Tibial artery (tissue), 4 donors: ENCODE measurements around the gene OBSCN.
A peak's percentile ranks its signal among the peaks of the same experiment; 100 is the strongest.

Experiments used
- DNase-seq, 2 donors: peaks; one replicate each; pipeline ENCODE4 v3.0.0-alpha.2; 2019
- H3K27ac ChIP-seq, 2 donors: fragments of 200-600 bp; sonication (generic) in 1 of 2; 1 replicate in 1 of 2; 2 replicates in 1 of 2; pipeline ENCODE4 v1.5.1; 2018 to 2019; ENCODE audit warnings: mild to moderate bottlenecking in 1 of 2
- H3K27me3 ChIP-seq, 2 donors: fragments of 200-600 bp; sonication (generic) in 1 of 2; one replicate each; pipeline versions ENCODE4 v1.5.1 to v1.6.0; 2016 to 2019
- H3K36me3 ChIP-seq, 3 donors: fragments of 200-600 bp; sonication (generic) in 2 of 3; one replicate each; pipeline ENCODE4 v1.5.1; 2016 to 2019; ENCODE audit warnings: mild to moderate bottlenecking in 2 of 3
- H3K4me1 ChIP-seq, 4 donors: fragments of 200-600 bp; sonication (generic) in 2 of 4; 1 replicate in 3 of 4; 2 replicates in 1 of 4; pipeline ENCODE4 v1.5.1; 2016 to 2019
- H3K4me3 ChIP-seq, 2 donors: fragments of 200-600 bp; sonication (generic) in 1 of 2; 1 replicate in 1 of 2; 2 replicates in 1 of 2; pipeline ENCODE4 v1.5.1; 2018 to 2019; ENCODE audit warnings: mild to moderate bottlenecking in 2 of 2
- H3K9me3 ChIP-seq, 3 donors: fragments of 200-600 bp; sonication (generic) in 1 of 3; one replicate each; pipeline ENCODE4 v1.5.1; 2016 to 2019
- CTCF ChIP-seq, 2 experiments: fragments of 200-600 bp in 1 of 2; fragments of 450-650 bp in 1 of 2; IDR thresholded peaks; one replicate each; pipeline ENCODE4 v1.5.1; 2017 to 2019; ENCODE audit warnings: antibody characterized with exemption in 2 of 2, mild to moderate bottlenecking in 1 of 2, moderate library complexity in 1 of 2
- intact Hi-C: fragments of 100-400 bp; cut with DNase I; formaldehyde crosslinking; loops from one replicate; pipeline ENCODE4 v1.15.0; 2023; ENCODE audit warnings: low total_unique reads

The OBSCN gene

GRCh38 chr1:228277491-228278431, 69.9 kb downstream of the OBSCN start:
- intact Hi-C loops = loop anchor here (10.0 kb wide), 1 partner anchor 103 kb away; no protein-coding TSS in a partner anchor
- DNase-seq = no peak

DNA sequence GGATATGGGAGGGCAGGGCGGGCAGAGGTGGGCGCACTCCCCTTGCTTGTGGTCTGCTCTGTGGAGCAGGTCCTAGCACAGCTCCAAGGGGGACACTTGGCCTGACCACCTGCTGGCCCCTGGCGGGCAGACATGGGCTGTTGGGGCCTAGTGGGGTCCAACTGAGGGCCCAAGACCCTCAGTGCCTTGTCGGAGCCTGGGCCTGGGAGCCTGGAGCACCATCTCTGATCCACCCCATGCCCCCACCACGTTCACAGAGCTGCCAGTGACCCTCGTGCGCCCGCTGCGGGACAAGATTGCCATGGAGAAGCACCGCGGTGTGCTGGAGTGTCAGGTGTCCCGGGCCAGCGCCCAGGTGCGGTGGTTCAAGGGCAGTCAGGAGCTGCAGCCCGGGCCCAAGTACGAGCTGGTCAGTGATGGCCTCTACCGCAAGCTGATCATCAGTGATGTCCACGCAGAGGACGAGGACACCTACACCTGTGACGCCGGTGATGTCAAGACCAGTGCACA, 70.6 kb downstream of the OBSCN start:
- TF ChIP-seq CTCF (IDR thresholded peaks at IDR 0.05) = no peak
- Histone ChIP-seq H3K36me3 (peaks cover 0 to 55% (median 0%) of the 10 kb centered on the region in 3 donors), H3K9me3 (no peaks in the 10 kb centered on the region), H3K4me3 (no peak overlapping the region), H3K4me1 (peaks cover 0 to 25% (median 11%) of the 10 kb centered on the region in 4 donors), H3K27ac (no peak overlapping the region), H3K27me3 (no peaks in the 10 kb centered on the region)
- DNase-seq = peak in 1 of 2 donors; percentile 65
- intact Hi-C loops = loop anchor here (10.0 kb wide), 1 partner anchor 104 kb away; no protein-coding TSS in a partner anchor

More at GRCh38 chr1:228277491-228278431, 69.9 kb downstream of the OBSCN start:
- Histone ChIP-seq H3K36me3 (peaks cover 0 to 48% (median 0%) of the 10 kb centered on the region in 3 donors), H3K27ac (no peak overlapping the region), H3K4me3 (no peak overlapping the region), H3K27me3 (no peaks in the 10 kb centered on the region), H3K9me3 (no peaks in the 10 kb centered on the region), H3K4me1 (peaks cover 0 to 25% (median 11%) of the 10 kb centered on the region in 4 donors)
- no peak for TF ChIP-seq CTCF (IDR thresholded peaks at IDR 0.05)

DNA sequence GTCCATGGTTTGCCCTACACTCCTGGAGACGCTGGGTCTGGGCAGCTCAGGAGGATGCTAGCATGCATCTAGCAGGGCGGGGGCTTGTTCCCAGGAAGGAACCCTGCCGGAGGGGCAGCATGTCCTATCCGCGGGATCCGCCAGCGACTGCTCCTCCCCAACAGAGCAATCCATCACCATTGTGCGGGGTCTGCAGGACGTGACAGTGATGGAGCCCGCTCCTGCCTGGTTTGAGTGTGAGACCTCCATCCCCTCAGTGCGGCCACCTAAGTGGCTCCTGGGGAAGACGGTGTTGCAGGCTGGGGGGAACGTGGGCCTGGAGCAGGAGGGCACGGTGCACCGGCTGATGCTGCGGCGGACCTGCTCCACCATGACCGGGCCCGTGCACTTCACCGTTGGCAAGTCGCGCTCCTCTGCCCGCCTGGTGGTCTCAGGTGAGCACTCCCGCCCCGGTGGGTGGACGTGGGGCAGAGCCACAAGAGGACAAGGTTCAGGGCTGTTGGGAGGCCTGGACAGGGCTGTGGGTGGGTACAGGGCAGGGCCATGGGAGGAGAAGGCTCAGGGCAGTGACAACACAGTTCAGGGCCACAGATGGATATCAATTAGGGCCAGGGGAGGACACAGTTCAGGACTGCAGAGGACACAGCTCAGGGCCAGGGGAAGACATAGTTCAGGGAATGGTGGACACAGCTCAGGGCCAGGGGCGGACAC, 71.3 kb downstream of the OBSCN start:
- Histone ChIP-seq H3K27ac (no peak overlapping the region), H3K36me3 (peaks cover 0 to 62% (median 0%) of the 10 kb centered on the region in 3 donors), H3K27me3 (no peaks in the 10 kb centered on the region), H3K9me3 (no peaks in the 10 kb centered on the region), H3K4me3 (no peak overlapping the region), H3K4me1 (peaks cover 0 to 25% (median 11%) of the 10 kb centered on the region in 4 donors)
- intact Hi-C loops = loop anchor here (10.0 kb wide), 1 partner anchor 104 kb away; no protein-coding TSS in a partner anchor
- DNase-seq = no peak
- no peak for TF ChIP-seq CTCF (IDR thresholded peaks at IDR 0.05)

GRCh38 chr1:228279722-228280105, 71.9 kb downstream of the OBSCN start:
- no peaks in the 10 kb centered on the region for H3K27me3 ChIP-seq
- intact Hi-C loops = loop anchor here (10.0 kb wide), 1 partner anchor 105 kb away; no protein-coding TSS in a partner anchor
- DNase-seq = no peak
- peaks cover 0 to 21% (median 11%) of the 10 kb centered on the region in 4 donors for H3K4me1 ChIP-seq
- H3K27ac ChIP-seq = no peak overlapping the region
- H3K36me3 ChIP-seq = peaks cover 0 to 67% (median 0%) of the 10 kb centered on the region in 3 donors
- no peak for TF ChIP-seq CTCF (IDR thresholded peaks at IDR 0.05)
- H3K4me3 ChIP-seq = no peak overlapping the region
- H3K9me3 ChIP-seq = no peaks in the 10 kb centered on the region

GRCh38 chr1:228280106-228280901, 72.5 kb downstream of the OBSCN start:
- intact Hi-C loops = no loop called here
- Histone ChIP-seq H3K4me1 (peaks cover 0 to 15% (median 7%) of the 10 kb centered on the region in 4 donors), H3K27me3 (no peaks in the 10 kb centered on the region), H3K4me3 (no peak overlapping the region), H3K9me3 (no peaks in the 10 kb centered on the region), H3K27ac (no peak overlapping the region), H3K36me3 (peaks cover 0 to 68% (median 0%) of the 10 kb centered on the region in 3 donors)
- DNase-seq = no peak
- no peak for TF ChIP-seq CTCF (IDR thresholded peaks at IDR 0.05)
